Activated CD8-positive, alpha-beta T cell treated with anti-CD3 and anti-CD28 coated beads for 36 hours (primary cell): ENCODE results near the gene DDB1. TPM values are rescaled to one million over a fixed set of nuclear protein-coding genes. Genes with fewer than 3 reads are reported as not detected.

ENCODE experiments used
- ATAC-seq: fragments of 200-7000 bp; cut with Tn5 transposase; one replicate; pipeline ENCODE4 v1.10.0; 2021; ENCODE audit warnings: mild to moderate bottlenecking, moderate library complexity
- CTCF ChIA-PET: fragments of 350-600 bp; sonication (Branson Sonifier 250); formaldehyde crosslinking; loops from one replicate; lab custom pipeline; 2021; ENCODE audit warnings: antibody characterized with exemption; lab: Charles Lee
- POLR2A ChIA-PET: fragments of 350-600 bp; sonication (Branson Sonifier 250); formaldehyde crosslinking; loops from one replicate; lab custom pipeline; 2021; ENCODE audit warnings: antibody characterized with exemption; lab: Charles Lee
- DNase-seq: peaks from one replicate; pipeline ENCODE4 v3.0.0-alpha.2; 2020
- H3K27ac Mint-ChIP-seq: one replicate; pipeline ENCODE4 v1.8.0; 2021; ENCODE audit warnings: mild to moderate bottlenecking, mixed read lengths
- H3K27me3 Mint-ChIP-seq: one replicate; pipeline ENCODE4 v1.8.0; 2021; ENCODE audit warnings: mixed read lengths
- H3K36me3 Mint-ChIP-seq: one replicate; pipeline ENCODE4 v1.8.0; 2021; ENCODE audit warnings: low read depth, mixed read lengths
- H3K4me1 Mint-ChIP-seq: one replicate; pipeline ENCODE4 v1.8.0; 2021; ENCODE audit warnings: low read depth, mixed read lengths
- H3K4me3 Mint-ChIP-seq: one replicate; pipeline ENCODE4 v1.8.0; 2021; ENCODE audit warnings: mild to moderate bottlenecking, moderate library complexity, mixed read lengths
- H3K9me3 Mint-ChIP-seq: one replicate; pipeline ENCODE4 v1.8.0; 2021; ENCODE audit warnings: mixed read lengths
- CTCF ChIP-seq: fragments of 200-600 bp; IDR thresholded peaks from one replicate; pipeline ENCODE4 v1.8.0; 2022; ENCODE audit warnings: antibody characterized with exemption, mild to moderate bottlenecking
- intact Hi-C: fragments of 100-400 bp; cut with micrococcal nuclease; formaldehyde crosslinking; loops from one replicate; pipeline ENCODE4 v1.10.0; 2022
- total RNA-seq, 2 experiments: library from RNA; stranded (reverse); gene quantifications; one replicate each; pipeline ENCODE4 v1.2.3, GENCODE V29; 2021

DDB1 gene
- total RNA-seq, 2 experiments from 2014 or later = 269 to 270 TPM

GRCh38 chr11:61278001-61278470 is 54.9 kb downstream of the DDB1 start:
- TF ChIP-seq CTCF = no peak
- ATAC-seq = no peak
- CTCF ChIA-PET = interaction anchor here (1.1 to 2.1 kb wide), 2 partner anchors 13 to 24 kb away, joined by 4 to 5 read pairs; no protein-coding TSS in a partner anchor

GRCh38 chr11:61277186-61278000 is 55.5 kb downstream of the DDB1 start:
- DNase-seq = no peak
- no peak overlapping the region for H3K4me3 Mint-ChIP-seq
- ChIA-PET CTCF (interaction anchor here (1.1 to 2.1 kb wide), 2 partner anchors 13 to 23 kb away, joined by 4 to 5 read pairs; no protein-coding TSS in a partner anchor), POLR2A (no interaction called here)
- peaks cover 2% of the 10 kb centered on the region for H3K4me1 Mint-ChIP-seq
- no peak overlapping the region for H3K27ac Mint-ChIP-seq
- intact Hi-C loops = no loop called here
- TF ChIP-seq CTCF = no peak
- ATAC-seq = no peak
- H3K9me3 Mint-ChIP-seq = no peaks in the 10 kb centered on the region
- H3K27me3 Mint-ChIP-seq = no peaks in the 10 kb centered on the region
- H3K36me3 Mint-ChIP-seq = peaks cover 33% of the 10 kb centered on the region

More at GRCh38 chr11:61278001-61278470, 54.9 kb downstream of the DDB1 start:
- intact Hi-C loops = no loop called here
- no peaks in the 10 kb centered on the region for H3K9me3 Mint-ChIP-seq
- no peak for DNase-seq
- POLR2A ChIA-PET = interaction anchor here (1.2 kb wide), 1 partner anchor 8 kb away, joined by 4 read pairs; no protein-coding TSS in a partner anchor
- H3K36me3 Mint-ChIP-seq = peaks cover 33% of the 10 kb centered on the region
- H3K27ac Mint-ChIP-seq = no peak overlapping the region
- no peak overlapping the region for H3K4me3 Mint-ChIP-seq
- H3K27me3 Mint-ChIP-seq = no peaks in the 10 kb centered on the region
- H3K4me1 Mint-ChIP-seq = peaks cover 2% of the 10 kb centered on the region

GRCh38 chr11:61275191-61275590 is 57.7 kb downstream of the DDB1 start:
- Mint-ChIP-seq H3K27ac (no peak overlapping the region), H3K4me1 (peaks cover 2% of the 10 kb centered on the region), H3K9me3 (no peaks in the 10 kb centered on the region), H3K4me3 (no peak overlapping the region), H3K36me3 (peaks cover 21% of the 10 kb centered on the region), H3K27me3 (no peaks in the 10 kb centered on the region)
- ChIA-PET POLR2A (interaction anchor here (0.6 kb wide), 1 partner anchor 60 kb away, joined by 3 read pairs; no protein-coding TSS in a partner anchor), CTCF (interaction anchor here (1.4 to 1.8 kb wide), 3 partner anchors 18 to 171 kb away, joined by 3 to 6 read pairs (median 5); no protein-coding TSS in a partner anchor)
- intact Hi-C loops = no loop called here
- TF ChIP-seq CTCF = no peak
- DNase-seq (no peak), ATAC-seq (no peak)

- Mint-ChIP-seq H3K4me3 (no peak overlapping the region), H3K4me1 (peaks cover 2% of the 10 kb centered on the region), H3K9me3 (no peaks in the 10 kb centered on the region), H3K27me3 (no peaks in the 10 kb centered on the region), H3K36me3 (peaks cover 14% of the 10 kb centered on the region), H3K27ac (no peak overlapping the region)
- DNase-seq (no peak), ATAC-seq (no peak)
- ChIA-PET CTCF (interaction anchor here (1.4 kb wide), 1 partner anchor 20 kb away, joined by 5 read pairs; no protein-coding TSS in a partner anchor), POLR2A (interaction anchor here (0.8 kb wide), 1 partner anchor 29 kb away, joined by 3 read pairs; no protein-coding TSS in a partner anchor)
- intact Hi-C loops = no loop called here
- TF ChIP-seq CTCF = no peak
Measured at GRCh38 chr11:61274084-61274483, 58.8 kb downstream of the DDB1 start.
